Osteocyte (in vitro differentiated cells): ENCODE results near the gene DAO. TPM values are rescaled to one million over a fixed set of nuclear protein-coding genes. Genes with fewer than 3 reads are reported as not detected.

Experiments
- DNase-seq: peaks from one replicate; pipeline ENCODE4 v3.0.0; 2021; ENCODE audit warnings: mixed read lengths; ENCODE audit not compliant: unreplicated experiment; ENCODE audit errors: extremely low spot score
- H3K27ac Mint-ChIP-seq: one replicate; pipeline ENCODE4 v1.8.0; 2021; ENCODE audit warnings: mild to moderate bottlenecking, mixed read lengths; ENCODE audit not compliant: unreplicated experiment
- H3K27me3 Mint-ChIP-seq: one replicate; pipeline ENCODE4 v1.8.0; 2021; ENCODE audit warnings: mixed read lengths; ENCODE audit not compliant: unreplicated experiment
- H3K36me3 Mint-ChIP-seq: one replicate; pipeline ENCODE4 v1.8.0; 2021; ENCODE audit warnings: mixed read lengths; ENCODE audit not compliant: unreplicated experiment
- H3K4me1 Mint-ChIP-seq: one replicate; pipeline ENCODE4 v1.8.0; 2021; ENCODE audit warnings: mixed read lengths; ENCODE audit not compliant: unreplicated experiment
- H3K4me3 Mint-ChIP-seq: one replicate; pipeline ENCODE4 v1.8.0; 2021; ENCODE audit warnings: mild to moderate bottlenecking, moderate library complexity, mixed read lengths; ENCODE audit not compliant: unreplicated experiment
- H3K9me3 Mint-ChIP-seq: one replicate; pipeline ENCODE4 v1.8.0; 2021; ENCODE audit warnings: mixed read lengths; ENCODE audit not compliant: unreplicated experiment
- CTCF ChIP-seq: fragments of 200-600 bp; sonication (generic); IDR thresholded peaks from 2 replicates; pipeline ENCODE4 v1.5.0; 2021; ENCODE audit warnings: antibody characterized with exemption, mild to moderate bottlenecking, moderate library complexity
- total RNA-seq: library from RNA; stranded (reverse); gene quantifications from 2 replicates; pipeline ENCODE4 v1.2.1, GENCODE V29; 2021

The DAO gene
- total RNA-seq, 1 donor from 2014 or later, result not detected

- no peak for DNase-seq
Measured at GRCh38 chr12:108910336-108910735, 30.4 kb downstream of the DAO start.

GRCh38 chr12:108911915-108912314 lies 32.0 kb downstream of the DAO start:
- Mint-ChIP-seq H3K9me3 (no peaks in the 10 kb centered on the region), H3K36me3 (no peaks in the 10 kb centered on the region)
- DNase-seq, result no peak

More at GRCh38 chr12:108910336-108910735, 30.4 kb downstream of the DAO start:
- H3K4me1 Mint-ChIP-seq, result peaks cover 6% of the 10 kb centered on the region
- peaks cover 5% of the 10 kb centered on the region for H3K27me3 Mint-ChIP-seq
- no peaks in the 10 kb centered on the region for H3K9me3 Mint-ChIP-seq
- no peak for TF ChIP-seq CTCF
- no peak overlapping the region for H3K27ac Mint-ChIP-seq
- no peak overlapping the region for H3K4me3 Mint-ChIP-seq
- H3K36me3 Mint-ChIP-seq, result no peaks in the 10 kb centered on the region

GRCh38 chr12:108912361-108912760 lies 32.5 kb downstream of the DAO start:
- Mint-ChIP-seq H3K36me3 (no peaks in the 10 kb centered on the region), H3K27me3 (peaks cover 3% of the 10 kb centered on the region), H3K9me3 (no peaks in the 10 kb centered on the region), H3K27ac (no peak overlapping the region), H3K4me1 (peaks cover 6% of the 10 kb centered on the region), H3K4me3 (no peak overlapping the region)
- TF ChIP-seq CTCF, result no peak
- DNase-seq, result no peak

More at GRCh38 chr12:108911915-108912314, 32.0 kb downstream of the DAO start:
- Mint-ChIP-seq H3K4me3 (no peak overlapping the region), H3K27me3 (peaks cover 3% of the 10 kb centered on the region), H3K27ac (no peak overlapping the region), H3K4me1 (peaks cover 6% of the 10 kb centered on the region)
- no peak for TF ChIP-seq CTCF

- no peak for DNase-seq
- Mint-ChIP-seq H3K36me3 (no peaks in the 10 kb centered on the region), H3K9me3 (no peaks in the 10 kb centered on the region), H3K4me1 (no peaks in the 10 kb centered on the region), H3K27me3 (peaks cover 3% of the 10 kb centered on the region), H3K27ac (no peak overlapping the region), H3K4me3 (no peak overlapping the region)
- TF ChIP-seq CTCF, result no peak
Measured at GRCh38 chr12:108914121-108914531, 34.2 kb downstream of the DAO start.

GRCh38 chr12:108915632-108916133 lies 35.8 kb downstream of the DAO start:
- Mint-ChIP-seq H3K36me3 (no peaks in the 10 kb centered on the region), H3K27me3 (peaks cover 3% of the 10 kb centered on the region), H3K4me1 (no peaks in the 10 kb centered on the region), H3K9me3 (peaks cover 6% of the 10 kb centered on the region), H3K27ac (no peak overlapping the region), H3K4me3 (no peak overlapping the region)
- no peak for TF ChIP-seq CTCF
- DNase-seq, result no peak
